Colonic mucosa (tissue), 4 donors: ENCODE data around the gene C19orf38. TPM values are rescaled to one million over a fixed set of nuclear protein-coding genes. Genes with fewer than 3 reads are reported as not detected.
"Not testable (repeated sequence)": the region's sequence is repeated elsewhere in the genome, so short reads cannot be mapped to it uniquely, and the experiment has no call there.

Experiments
- DNase-seq: peaks from one replicate; pipeline ENCODE4 v3.0.0-alpha.2; 2020
- H3K27ac ChIP-seq: fragments of 200-600 bp; one replicate; pipeline ENCODE4 v1.8.0; 2021
- H3K27me3 ChIP-seq: fragments of 200-600 bp; one replicate; pipeline ENCODE4 v1.8.0; 2021
- H3K36me3 ChIP-seq: fragments of 200-600 bp; one replicate; pipeline ENCODE4 v1.8.0; 2021
- H3K4me1 ChIP-seq: fragments of 200-600 bp; one replicate; pipeline ENCODE4 v1.8.0; 2021; ENCODE audit warnings: mild to moderate bottlenecking
- H3K4me3 ChIP-seq: fragments of 200-600 bp; one replicate; pipeline ENCODE4 v1.8.0; 2021
- H3K9ac ChIP-seq, 2 donors: one replicate each; pipeline ENCODE4 v1.7.0; 2013; ENCODE audit warnings: control low read depth in 2 of 2, low read depth in 2 of 2, low read length in 2 of 2
- H3K9me3 ChIP-seq: fragments of 200-600 bp; one replicate; pipeline ENCODE4 v1.8.0; 2021
- intact Hi-C: fragments of 100-400 bp; cut with DNase I; formaldehyde crosslinking; loops from one replicate; pipeline ENCODE4 v1.14.1; 2022
- total RNA-seq, 2 donors: library from RNA; stranded (reverse); fragmentation: NEBNext Ultra II Directional in 1 of 2; extraction: Animal tissue kit (Norgen Biotek cat#: 25700) in 1 of 2; gene quantifications; one replicate each; pipeline ENCODE4 v1.2.1, GENCODE V29; 2021
- TF ChIP-seq, protein P1 (sequence below): fragments of 200-600 bp; IDR thresholded peaks from one replicate; pipeline ENCODE4 v1.8.0; 2022; ENCODE audit warnings: antibody characterized with exemption, mild to moderate bottlenecking
- donor health status: healthy.
- donor health status: DM: no; HTN: no; CAD: no.
- donor health status: DM: no; HTN: no; CAD: no.

Gene C19orf38
- total RNA-seq, 2 donors from 2014 or later = 0.77 to 1.5 TPM

DNA sequence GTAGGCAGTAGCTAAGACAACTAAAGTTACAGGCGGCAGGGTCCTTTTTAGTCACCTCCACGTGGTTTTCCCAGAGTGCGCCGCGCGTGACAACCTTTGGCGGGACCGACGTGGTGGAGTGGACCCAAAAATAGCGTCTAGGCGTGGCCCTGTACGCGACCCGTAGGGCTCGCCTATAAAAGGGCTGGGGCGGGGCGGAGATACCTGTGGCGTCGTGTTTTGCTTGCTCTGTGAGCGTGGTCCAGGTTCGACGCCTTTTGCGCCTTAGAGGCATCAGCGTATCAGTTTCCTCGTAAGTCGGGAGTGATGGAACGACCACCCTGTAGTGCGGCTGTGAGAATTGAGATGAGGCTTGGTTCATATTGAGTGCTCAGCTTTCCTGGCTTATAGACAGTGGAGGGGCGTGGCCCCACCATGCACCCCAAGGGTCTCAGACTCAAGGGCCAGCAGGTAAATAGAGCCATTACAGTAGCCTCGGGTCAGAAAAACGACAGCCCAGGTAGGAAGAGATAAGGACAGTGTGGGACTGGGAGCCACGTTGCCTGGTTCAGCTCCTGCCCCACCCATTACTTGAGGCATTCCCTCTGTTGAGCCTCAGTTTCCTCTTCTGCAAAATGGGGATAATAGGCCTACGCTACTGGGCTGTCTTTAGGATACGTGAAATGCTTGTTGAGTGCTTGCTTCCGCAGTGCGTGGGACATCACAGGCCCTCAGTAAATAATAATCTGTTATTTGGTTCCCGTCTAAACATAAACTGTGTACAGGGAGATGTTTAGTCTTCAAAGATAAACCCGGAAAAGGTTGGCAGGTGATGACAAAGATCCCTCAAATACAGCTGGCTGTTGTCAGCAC is 11.5 kb upstream of the C19orf38 start:
- Histone ChIP-seq H3K27ac (peak overlapping the region; percentile 85), H3K27me3 (no peaks in the 10 kb centered on the region), H3K4me1 (no peaks in the 10 kb centered on the region), H3K36me3 (no peaks in the 10 kb centered on the region), H3K9ac (peak overlapping the region; percentile 75 to 83), H3K4me3 (peak overlapping the region; percentile 44), H3K9me3 (no peaks in the 10 kb centered on the region)
- TF ChIP-seq, protein P1, sequence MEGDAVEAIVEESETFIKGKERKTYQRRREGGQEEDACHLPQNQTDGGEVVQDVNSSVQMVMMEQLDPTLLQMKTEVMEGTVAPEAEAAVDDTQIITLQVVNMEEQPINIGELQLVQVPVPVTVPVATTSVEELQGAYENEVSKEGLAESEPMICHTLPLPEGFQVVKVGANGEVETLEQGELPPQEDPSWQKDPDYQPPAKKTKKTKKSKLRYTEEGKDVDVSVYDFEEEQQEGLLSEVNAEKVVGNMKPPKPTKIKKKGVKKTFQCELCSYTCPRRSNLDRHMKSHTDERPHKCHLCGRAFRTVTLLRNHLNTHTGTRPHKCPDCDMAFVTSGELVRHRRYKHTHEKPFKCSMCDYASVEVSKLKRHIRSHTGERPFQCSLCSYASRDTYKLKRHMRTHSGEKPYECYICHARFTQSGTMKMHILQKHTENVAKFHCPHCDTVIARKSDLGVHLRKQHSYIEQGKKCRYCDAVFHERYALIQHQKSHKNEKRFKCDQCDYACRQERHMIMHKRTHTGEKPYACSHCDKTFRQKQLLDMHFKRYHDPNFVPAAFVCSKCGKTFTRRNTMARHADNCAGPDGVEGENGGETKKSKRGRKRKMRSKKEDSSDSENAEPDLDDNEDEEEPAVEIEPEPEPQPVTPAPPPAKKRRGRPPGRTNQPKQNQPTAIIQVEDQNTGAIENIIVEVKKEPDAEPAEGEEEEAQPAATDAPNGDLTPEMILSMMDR = no peak
- DNase-seq = peak; percentile 89
- intact Hi-C loops = no loop called here

DNA sequence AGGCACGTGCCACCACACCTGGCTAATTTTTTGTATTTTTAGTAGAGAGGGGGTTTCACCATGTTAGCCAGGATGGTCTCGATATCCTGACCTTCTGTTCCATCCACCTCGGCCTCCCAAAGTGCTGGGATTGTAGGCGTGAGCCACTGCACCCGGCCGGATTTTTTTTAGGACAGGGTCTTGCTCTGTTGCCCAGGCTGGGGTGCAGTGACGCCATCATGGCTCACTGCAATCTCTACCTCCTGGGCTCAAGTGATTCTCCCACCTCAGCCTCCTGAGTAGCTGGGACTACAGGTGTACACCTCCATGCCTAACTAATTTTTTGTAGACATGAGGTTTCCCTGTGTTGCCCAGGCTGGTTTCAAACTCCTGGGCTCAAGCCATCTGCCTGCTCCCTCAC is 10.6 kb upstream of the C19orf38 start:
- H3K27me3 ChIP-seq, intact Hi-C loops, H3K27ac ChIP-seq, H3K9ac ChIP-seq, H3K9me3 ChIP-seq, DNase-seq, H3K4me3 ChIP-seq, H3K36me3 ChIP-seq, H3K4me1 ChIP-seq: not testable (repeated sequence)

DNA sequence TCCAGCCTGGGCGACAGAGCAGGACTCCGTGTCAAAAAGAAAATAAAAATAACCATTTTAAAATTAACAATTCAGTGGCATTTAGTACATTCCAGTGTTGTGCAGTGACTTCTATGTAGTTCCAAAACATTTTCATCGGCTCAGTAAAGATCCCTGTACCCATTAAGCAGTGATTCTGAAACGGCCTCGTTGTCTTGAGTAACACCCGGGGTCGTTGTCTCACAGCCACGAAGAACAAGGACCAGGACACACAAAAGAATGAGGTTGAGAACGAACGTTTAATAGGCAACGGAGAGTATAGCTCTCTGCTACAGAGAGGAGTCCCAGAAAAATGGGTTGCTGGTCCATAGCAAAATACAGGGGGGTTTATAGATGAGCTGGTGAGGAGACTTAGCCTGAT is 9.8 kb upstream of the C19orf38 start:
- Histone ChIP-seq H3K9ac (no peak overlapping the region), H3K4me1 (no peaks in the 10 kb centered on the region), H3K36me3 (no peaks in the 10 kb centered on the region), H3K27me3 (no peaks in the 10 kb centered on the region), H3K9me3 (no peaks in the 10 kb centered on the region), H3K27ac (no peak overlapping the region), H3K4me3 (no peak overlapping the region)
- intact Hi-C loops = no loop called here
- TF ChIP-seq, protein P1 = no peak
- no peak for DNase-seq

DNA sequence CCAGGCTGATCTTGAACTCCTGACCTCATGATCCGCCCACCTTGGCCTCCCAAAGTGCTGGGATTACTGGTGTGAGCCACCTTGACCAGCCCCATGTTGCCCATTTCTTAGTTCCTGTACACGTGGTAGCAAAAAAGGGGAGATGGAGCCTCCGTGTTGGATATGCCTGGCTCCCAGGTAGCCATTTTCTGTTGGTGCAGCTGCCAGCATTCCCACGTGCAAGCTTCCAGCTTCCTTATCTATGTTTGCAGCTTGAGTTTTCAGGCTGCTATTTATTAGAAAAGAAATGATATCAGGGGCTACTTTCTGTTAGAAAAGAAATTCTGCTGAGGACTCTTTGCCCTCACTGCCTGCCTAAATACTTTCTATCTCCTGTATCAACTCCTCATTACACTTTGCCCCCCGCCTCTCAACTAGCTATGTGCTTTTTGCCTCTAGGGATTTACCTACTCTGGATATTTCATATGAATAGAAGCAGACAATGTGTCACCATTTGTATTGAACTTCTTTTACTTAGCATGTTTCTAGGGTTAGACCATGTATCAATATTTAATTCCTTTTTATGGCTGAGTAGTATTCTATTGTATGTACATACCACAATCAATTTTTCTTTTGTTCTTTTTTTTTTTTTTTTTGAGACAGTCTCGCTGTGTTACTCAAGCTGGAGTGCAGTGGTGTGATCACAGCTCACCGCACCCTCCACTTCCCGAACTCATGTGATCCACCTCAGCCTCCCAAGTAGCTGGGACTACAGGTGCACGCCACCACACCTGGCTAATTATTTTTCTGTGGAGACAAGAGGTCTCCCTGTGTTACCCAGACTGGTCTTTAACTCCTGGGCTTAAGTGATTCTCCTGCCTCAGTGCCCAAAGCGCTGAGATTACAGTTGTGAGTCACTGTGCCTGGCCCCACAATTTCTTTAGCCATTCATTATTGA is 8.8 kb upstream of the C19orf38 start:
- Histone ChIP-seq H3K27me3 (no peaks in the 10 kb centered on the region), H3K9me3 (no peaks in the 10 kb centered on the region), H3K4me3 (no peak overlapping the region), H3K36me3 (no peaks in the 10 kb centered on the region), H3K4me1 (no peaks in the 10 kb centered on the region), H3K9ac (no peak overlapping the region), H3K27ac (no peak overlapping the region)
- intact Hi-C loops = no loop called here
- no peak for DNase-seq
- TF ChIP-seq, protein P1 = no peak

DNA sequence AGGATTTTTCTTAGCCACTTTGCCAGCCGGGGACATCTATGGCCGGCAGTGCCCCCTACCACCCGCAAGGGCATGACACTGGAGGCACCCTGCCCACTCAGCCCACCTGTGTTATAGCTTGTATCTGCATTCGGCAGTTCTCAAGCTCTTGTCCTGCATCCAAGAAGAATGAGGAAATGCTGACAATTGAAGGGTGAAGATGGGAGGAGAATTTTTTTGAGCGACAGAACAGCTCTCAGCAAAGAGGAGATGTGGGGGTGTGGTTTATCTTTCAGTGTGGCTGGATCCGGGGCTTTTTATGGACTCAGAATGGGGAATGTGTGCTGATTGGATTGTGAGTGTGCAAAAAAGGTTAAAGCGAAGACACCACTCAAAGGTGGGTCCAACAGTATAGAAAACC is 5.4 kb upstream of the C19orf38 start:
- Histone ChIP-seq H3K27me3 (no peaks in the 10 kb centered on the region), H3K9me3 (no peaks in the 10 kb centered on the region), H3K27ac (no peak overlapping the region), H3K4me3 (no peak overlapping the region), H3K36me3 (no peaks in the 10 kb centered on the region), H3K9ac (no peak overlapping the region), H3K4me1 (no peaks in the 10 kb centered on the region)
- DNase-seq = no peak
- intact Hi-C loops = no loop called here
- TF ChIP-seq, protein P1 = no peak
